Keratinocyte (primary cell): ENCODE data around the gene MAP3K14.

Experiments used
- EZH2 ChIP-seq: IDR thresholded peaks from one replicate; pipeline ENCODE4 v1.6.1; 2012; ENCODE audit warnings: inconsistent platforms, mild to moderate bottlenecking, low read length, moderate library complexity
- TF ChIP-seq, protein P1 (sequence below), 3 experiments: IDR thresholded peaks in 1 of 3; conservative IDR thresholded peaks in 1 of 3; optimal IDR thresholded peaks in 1 of 3; 2 replicates in 2 of 3; 3 replicates in 1 of 3; pipeline versions ENCODE3 to v1.5.1; 2011; ENCODE audit warnings: low read length in 3 of 3, mild to moderate bottlenecking in 3 of 3, moderate library complexity in 2 of 3, control low read depth in 1 of 3, inconsistent platforms in 1 of 3; ENCODE audit not compliant: insufficient read depth in 2 of 3; ENCODE audit errors: extremely low read depth in 1 of 3

DNA sequence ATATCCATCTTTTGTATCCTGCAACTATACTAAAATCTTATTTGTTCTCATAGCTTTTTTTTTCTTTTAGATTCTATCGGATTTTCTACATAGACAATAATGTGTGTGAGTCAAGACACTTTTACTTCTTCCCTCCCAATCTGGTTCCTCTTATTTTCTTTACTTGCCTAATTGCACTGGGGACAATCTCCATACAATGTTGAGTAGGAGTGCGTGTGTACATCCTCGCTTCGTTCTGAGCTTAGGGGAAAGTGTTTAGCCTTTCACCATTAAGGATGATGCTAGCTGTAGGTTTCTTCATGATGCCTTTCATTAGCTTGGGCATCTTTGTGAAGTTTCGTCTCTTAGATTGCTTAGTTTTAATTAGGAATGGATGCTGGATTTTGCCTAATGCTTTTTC is 57.8 kb downstream of the MAP3K14 start:
- TF ChIP-seq, protein P1, sequence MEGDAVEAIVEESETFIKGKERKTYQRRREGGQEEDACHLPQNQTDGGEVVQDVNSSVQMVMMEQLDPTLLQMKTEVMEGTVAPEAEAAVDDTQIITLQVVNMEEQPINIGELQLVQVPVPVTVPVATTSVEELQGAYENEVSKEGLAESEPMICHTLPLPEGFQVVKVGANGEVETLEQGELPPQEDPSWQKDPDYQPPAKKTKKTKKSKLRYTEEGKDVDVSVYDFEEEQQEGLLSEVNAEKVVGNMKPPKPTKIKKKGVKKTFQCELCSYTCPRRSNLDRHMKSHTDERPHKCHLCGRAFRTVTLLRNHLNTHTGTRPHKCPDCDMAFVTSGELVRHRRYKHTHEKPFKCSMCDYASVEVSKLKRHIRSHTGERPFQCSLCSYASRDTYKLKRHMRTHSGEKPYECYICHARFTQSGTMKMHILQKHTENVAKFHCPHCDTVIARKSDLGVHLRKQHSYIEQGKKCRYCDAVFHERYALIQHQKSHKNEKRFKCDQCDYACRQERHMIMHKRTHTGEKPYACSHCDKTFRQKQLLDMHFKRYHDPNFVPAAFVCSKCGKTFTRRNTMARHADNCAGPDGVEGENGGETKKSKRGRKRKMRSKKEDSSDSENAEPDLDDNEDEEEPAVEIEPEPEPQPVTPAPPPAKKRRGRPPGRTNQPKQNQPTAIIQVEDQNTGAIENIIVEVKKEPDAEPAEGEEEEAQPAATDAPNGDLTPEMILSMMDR (optimal IDR thresholded peaks at IDR 0.05 in 1 of 3, IDR thresholded peaks at IDR 0.05 in 1 of 3, conservative IDR thresholded peaks at IDR 0.05 in 1 of 3; ENCODE audit: extremely low read depth in 1 of 3, insufficient read depth in 2 of 3, low read length in 3 of 3): no peak
- no peak for TF ChIP-seq EZH2
